ENCODE measurements around the gene CAPS2. TPM values are rescaled to one million over a fixed set of nuclear protein-coding genes. Genes with fewer than 3 reads are reported as not detected.
A peak's percentile ranks its signal among the peaks of the same experiment; 100 is the strongest.

The CAPS2 gene
- total RNA-seq, 8 experiments from 2014 or later: 0.41 to 16.0 (median 3.0) TPM

- no peak within 1 kb of the TSS for H3K27ac ChIP-seq
- WGBS, 10 experiments: 0 to 100% (median 60%) methylated on average over 1 to 15 of the region's 23 CpGs; no CpG with 5 or more reads in 2 of the 10 experiments
- in situ Hi-C loops (cut with MboI; ENCODE audit: low pct_unique_long_range_greater_than_20kb in 2 of 9, low sequenced_read_pairs in 9 of 9, unreplicated experiment in 9 of 9): no loop called here
- peak within 1 kb of the TSS in 1 of 5 donors; percentile 39 for H3K4me3 ChIP-seq
- peak; percentile 22 to 80 (median 66) for ATAC-seq (replicated peaks in 6 of 8)
- no peaks in the 10 kb centered on the region for H3K4me1 ChIP-seq (replicated peaks in 1 of 2)
These were observed 4.4 kb upstream of the CAPS2 start, which contains the start of gene GLIPR1L1 for GRCh38 chr12:75334384-75335030. Gene GLIPR1L1 (plus strand): TSS chr12:75334670. CDS start chr12:75334729, 59 bp downstream.

- Histone ChIP-seq H3K4me3 (no peak overlapping the region), H3K27ac (no peak overlapping the region), H3K4me1 (replicated peaks in 1 of 2) (no peaks in the 10 kb centered on the region)
- 79 to 100% (median 93%) methylated on average over 1 of the region's 1 CpG; no CpG with 5 or more reads in 1 of the 10 experiments for WGBS, 10 experiments
- ATAC-seq (replicated peaks in 6 of 8): no peak
- in situ Hi-C loops (cut with MboI; ENCODE audit: low pct_unique_long_range_greater_than_20kb in 2 of 9, low sequenced_read_pairs in 9 of 9, unreplicated experiment in 9 of 9): no loop called here
These were observed 2.5 kb downstream of the CAPS2 start for GRCh38 chr12:75327642-75328041.

- in situ Hi-C loops (cut with MboI; ENCODE audit: low pct_unique_long_range_greater_than_20kb in 2 of 9, low sequenced_read_pairs in 9 of 9, unreplicated experiment in 9 of 9): no loop called here
- H3K27ac ChIP-seq: no peak overlapping the region
- no peak for ATAC-seq (replicated peaks in 6 of 8)
- WGBS, 10 experiments: 80 to 100% (median 100%) methylated on average over 1 to 3 of the region's 3 CpGs; no CpG with 5 or more reads in 5 of the 10 experiments
- no peak overlapping the region for H3K4me3 ChIP-seq
- no peaks in the 10 kb centered on the region for H3K4me1 ChIP-seq (replicated peaks in 1 of 2)
These were observed 6.5 kb downstream of the CAPS2 start for GRCh38 chr12:75323663-75324062.

GRCh38 chr12:75322464-75322863 is 7.7 kb downstream of the CAPS2 start:
- H3K27ac ChIP-seq: no peak overlapping the region
- ATAC-seq (replicated peaks in 6 of 8): peak in 1 of 8 experiments; percentile 31
- in situ Hi-C loops (cut with MboI; ENCODE audit: low pct_unique_long_range_greater_than_20kb in 2 of 9, low sequenced_read_pairs in 9 of 9, unreplicated experiment in 9 of 9): no loop called here
- no peaks in the 10 kb centered on the region for H3K4me1 ChIP-seq (replicated peaks in 1 of 2)
- no peak overlapping the region for H3K4me3 ChIP-seq
- 0 to 20% (median 0%) methylated on average over 1 of the region's 1 CpG for WGBS, 10 experiments

- WGBS, 10 experiments: 43 to 100% (median 88%) methylated on average over 1 to 3 of the region's 3 CpGs; no CpG with 5 or more reads in 2 of the 10 experiments
- ATAC-seq (replicated peaks in 6 of 8): no peak
- Histone ChIP-seq H3K4me1 (replicated peaks in 1 of 2) (no peaks in the 10 kb centered on the region), H3K4me3 (no peak overlapping the region), H3K27ac (no peak overlapping the region)
- in situ Hi-C loops (cut with MboI; ENCODE audit: low pct_unique_long_range_greater_than_20kb in 2 of 9, low sequenced_read_pairs in 9 of 9, unreplicated experiment in 9 of 9): no loop called here
These were observed 12.3 kb downstream of the CAPS2 start for GRCh38 chr12:75317784-75318183.

- in situ Hi-C loops (cut with MboI; ENCODE audit: low pct_unique_long_range_greater_than_20kb in 2 of 9, low sequenced_read_pairs in 9 of 9, unreplicated experiment in 9 of 9): no loop called here
- no peak overlapping the region for H3K4me3 ChIP-seq
- no peak for ATAC-seq (replicated peaks in 6 of 8)
- no peaks in the 10 kb centered on the region for H3K4me1 ChIP-seq (replicated peaks in 1 of 2)
- no peak overlapping the region for H3K27ac ChIP-seq
These were observed 14.6 kb downstream of the CAPS2 start for GRCh38 chr12:75315518-75315917.

- Histone ChIP-seq H3K27ac (no peak overlapping the region), H3K4me1 (replicated peaks in 1 of 2) (no peaks in the 10 kb centered on the region), H3K4me3 (no peak overlapping the region)
- in situ Hi-C loops (cut with MboI; ENCODE audit: low pct_unique_long_range_greater_than_20kb in 2 of 9, low sequenced_read_pairs in 9 of 9, unreplicated experiment in 9 of 9): no loop called here
- ATAC-seq (replicated peaks in 6 of 8): no peak
- WGBS, 10 experiments: 21 to 100% (median 77%) methylated on average over 1 to 3 of the region's 3 CpGs; no CpG with 5 or more reads in 1 of the 10 experiments
These were observed 18.8 kb downstream of the CAPS2 start for GRCh38 chr12:75311369-75311768.

GRCh38 chr12:75308279-75308678 is 21.8 kb downstream of the CAPS2 start:
- 0 to 100% (median 100%) methylated on average over 1 to 2 of the region's 2 CpGs for WGBS, 10 experiments
- in situ Hi-C loops (cut with MboI; ENCODE audit: low pct_unique_long_range_greater_than_20kb in 2 of 9, low sequenced_read_pairs in 9 of 9, unreplicated experiment in 9 of 9): no loop called here
- ATAC-seq (replicated peaks in 6 of 8): no peak
- no peaks in the 10 kb centered on the region for H3K4me1 ChIP-seq (replicated peaks in 1 of 2)
- no peak overlapping the region for H3K4me3 ChIP-seq
- no peak overlapping the region for H3K27ac ChIP-seq

GRCh38 chr12:75305412-75306332 is 24.5 kb downstream of the CAPS2 start:
- in situ Hi-C loops (cut with MboI; ENCODE audit: low pct_unique_long_range_greater_than_20kb in 2 of 9, low sequenced_read_pairs in 9 of 9, unreplicated experiment in 9 of 9): no loop called here
- Histone ChIP-seq H3K27ac (no peak overlapping the region), H3K4me3 (no peak overlapping the region), H3K4me1 (replicated peaks in 1 of 2) (peaks cover 0 to 7% of the 10 kb centered on the region in 2 donors)
- ATAC-seq (replicated peaks in 6 of 8): no peak
- whole genome bisulfite sequencing, 10 experiments: 78 to 98% (median 85%) methylated on average over 1 to 29 of the region's 56 CpGs; no CpG with 5 or more reads in 3 of the 10 experiments

- H3K27ac ChIP-seq: no peak overlapping the region
- in situ Hi-C loops (cut with MboI; ENCODE audit: low pct_unique_long_range_greater_than_20kb in 2 of 9, low sequenced_read_pairs in 9 of 9, unreplicated experiment in 9 of 9): no loop called here
- no peak for ATAC-seq (replicated peaks in 6 of 8)
- H3K4me3 ChIP-seq: no peak overlapping the region
- peaks cover 0 to 7% of the 10 kb centered on the region in 2 donors for H3K4me1 ChIP-seq (replicated peaks in 1 of 2)
These were observed 27.3 kb downstream of the CAPS2 start for GRCh38 chr12:75302781-75303180.

GRCh38 chr12:75302225-75302624 is 27.9 kb downstream of the CAPS2 start:
- in situ Hi-C loops (cut with MboI; ENCODE audit: low pct_unique_long_range_greater_than_20kb in 2 of 9, low sequenced_read_pairs in 9 of 9, unreplicated experiment in 9 of 9): no loop called here
- 40 to 91% (median 83%) methylated on average over 1 to 2 of the region's 2 CpGs; no CpG with 5 or more reads in 1 of the 10 experiments for WGBS, 10 experiments
- Histone ChIP-seq H3K4me3 (no peak overlapping the region), H3K27ac (no peak overlapping the region), H3K4me1 (replicated peaks in 1 of 2) (peaks cover 0 to 7% of the 10 kb centered on the region in 2 donors)
- ATAC-seq (replicated peaks in 6 of 8): no peak

- in situ Hi-C loops (cut with MboI; ENCODE audit: low pct_unique_long_range_greater_than_20kb in 2 of 9, low sequenced_read_pairs in 9 of 9, unreplicated experiment in 9 of 9): no loop called here
- WGBS, 10 experiments: 2 to 70% (median 32%) methylated on average over 1 to 3 of the region's 3 CpGs; no CpG with 5 or more reads in 2 of the 10 experiments
- no peak for ATAC-seq (replicated peaks in 6 of 8)
These were observed 35.3 kb downstream of the CAPS2 start for GRCh38 chr12:75294797-75295196.

GRCh38 chr12:75294336-75294735 is 35.8 kb downstream of the CAPS2 start:
- H3K27ac ChIP-seq: no peak overlapping the region
- WGBS, 10 experiments: 7 to 50% (median 23%) methylated on average over 1 to 3 of the region's 3 CpGs; no CpG with 5 or more reads in 2 of the 10 experiments
- no peak for ATAC-seq (replicated peaks in 6 of 8)
- in situ Hi-C loops (cut with MboI; ENCODE audit: low pct_unique_long_range_greater_than_20kb in 2 of 9, low sequenced_read_pairs in 9 of 9, unreplicated experiment in 9 of 9): no loop called here
- no peak overlapping the region for H3K4me3 ChIP-seq
- no peaks in the 10 kb centered on the region for H3K4me1 ChIP-seq (replicated peaks in 1 of 2)

More at GRCh38 chr12:75294797-75295196, 35.3 kb downstream of the CAPS2 start:
- H3K27ac ChIP-seq: no peak overlapping the region
- no peak overlapping the region for H3K4me3 ChIP-seq
- no peaks in the 10 kb centered on the region for H3K4me1 ChIP-seq (replicated peaks in 1 of 2)
